SK-N-MC (cell line): ENCODE results near the gene LCN9.
"Not testable (repeated sequence)": the region's sequence is repeated elsewhere in the genome, so short reads cannot be mapped to it uniquely, and the experiment has no call there.

Experiments used
- DNase-seq: peaks from one replicate; pipeline ENCODE4 v3.0.0-alpha.2; 2011; ENCODE audit warnings: low read depth, low spot score
- H3K27ac ChIP-seq: fragments of 200-600 bp; sonication (generic); 2 replicates; pipeline ENCODE4 v1.5.1; 2016; ENCODE audit warnings: mixed run types
- H3K36me3 ChIP-seq: fragments of 200-600 bp; sonication (generic); 2 replicates; pipeline ENCODE4 v1.6.1; 2017; ENCODE audit warnings: antibody characterized with exemption, low read length, mixed read lengths; ENCODE audit not compliant: insufficient read depth
- H3K4me3 ChIP-seq: fragments of 200-600 bp; sonication (generic); 2 replicates; pipeline ENCODE4 v1.5.1; 2016
- H3K9ac ChIP-seq: fragments of 200-600 bp; sonication (generic); 2 replicates; pipeline ENCODE4 v1.8.0; 2017; ENCODE audit warnings: mixed run types, mixed read lengths; ENCODE audit not compliant: insufficient read length
- H3K9me3 ChIP-seq: fragments of 200-600 bp; sonication (generic); 2 replicates; pipeline ENCODE4 v1.6.1; 2017; ENCODE audit warnings: low read depth, mild to moderate bottlenecking, antibody characterized with exemption, low read length, moderate library complexity, mixed read lengths
- EZH2 ChIP-seq: fragments of 200-600 bp; sonication (generic); IDR thresholded peaks from one replicate; pipeline ENCODE4 v1.6.1; 2017; ENCODE audit warnings: antibody characterized with exemption
- FOXP2 ChIP-seq: optimal IDR thresholded peaks from 2 replicates; pipeline ENCODE3; 2011; ENCODE audit warnings: mild to moderate bottlenecking, moderate library complexity; ENCODE audit not compliant: insufficient read depth; ENCODE audit errors: extremely low read length, control extremely low read depth
- POLR2AphosphoS5 ChIP-seq: IDR thresholded peaks from 2 replicates; pipeline ENCODE4 v1.6.1; 2012; ENCODE audit warnings: mild to moderate bottlenecking, low read depth, low read length, borderline replicate concordance

Gene LCN9

DNA sequence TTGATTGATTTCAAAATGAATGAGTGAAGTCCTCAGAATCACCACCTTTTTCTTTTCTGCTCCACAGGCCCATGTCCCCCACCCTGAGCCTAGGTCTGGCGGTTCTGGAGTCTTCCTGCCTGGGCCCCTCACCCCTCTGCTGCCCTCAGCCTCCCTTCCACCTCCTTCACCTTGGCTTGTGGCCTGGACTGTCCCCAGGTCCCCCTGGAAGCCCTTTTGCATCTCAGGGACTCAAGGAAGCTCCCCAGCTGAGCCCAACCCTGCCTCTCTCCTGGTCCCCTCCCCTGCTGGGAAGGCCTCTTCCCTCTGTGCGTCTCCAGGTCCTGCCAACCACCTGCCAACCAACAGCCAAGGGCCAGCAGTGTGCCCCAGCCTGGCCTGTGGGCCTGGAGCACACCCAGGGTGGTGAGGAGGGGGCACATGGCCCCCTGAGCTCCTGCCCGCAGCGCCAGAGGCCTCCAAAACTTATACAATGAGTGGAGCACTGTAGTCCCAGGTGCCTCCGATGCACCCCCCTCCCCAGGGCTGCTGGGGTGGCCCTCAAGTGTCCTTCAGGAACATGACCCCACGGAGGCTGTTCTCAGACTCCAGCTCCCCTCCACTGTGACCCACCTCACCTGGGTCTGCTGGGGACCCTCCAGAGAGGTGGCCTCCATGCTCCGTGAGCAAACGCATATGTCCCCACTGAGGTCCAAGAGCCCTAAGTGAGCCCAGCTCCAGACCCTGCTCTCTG, 44.1 kb upstream of the LCN9 start:
- no peak for DNase-seq
- Histone ChIP-seq H3K4me3 (no peak overlapping the region), H3K9me3 (no peaks in the 10 kb centered on the region), H3K27ac (no peak overlapping the region), H3K36me3 (no peaks in the 10 kb centered on the region), H3K9ac (no peak overlapping the region)
- no peak for TF ChIP-seq EZH2
- no peak for TF ChIP-seq POLR2AphosphoS5
- TF ChIP-seq FOXP2: no peak

DNA sequence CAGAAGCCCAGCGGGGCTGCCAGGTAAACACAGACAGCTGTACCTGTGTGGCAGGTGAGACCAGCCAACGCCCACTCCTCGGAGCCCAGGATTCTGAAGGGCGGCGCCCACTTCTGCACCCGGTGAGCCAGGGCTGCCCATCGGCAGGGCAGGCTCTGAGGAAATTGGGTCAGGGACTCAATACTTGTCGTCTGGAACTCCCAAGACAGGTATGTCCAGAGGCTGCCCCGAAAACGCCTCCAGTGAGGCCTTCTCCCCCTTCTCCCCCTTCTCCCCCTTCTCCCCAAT, 43.6 kb upstream of the LCN9 start:
- TF ChIP-seq FOXP2 (no peak), POLR2AphosphoS5 (no peak), EZH2 (no peak)
- Histone ChIP-seq H3K4me3 (no peak overlapping the region), H3K27ac (no peak overlapping the region), H3K9me3 (no peaks in the 10 kb centered on the region), H3K36me3 (no peaks in the 10 kb centered on the region), H3K9ac (no peak overlapping the region)
- DNase-seq: no peak

DNA sequence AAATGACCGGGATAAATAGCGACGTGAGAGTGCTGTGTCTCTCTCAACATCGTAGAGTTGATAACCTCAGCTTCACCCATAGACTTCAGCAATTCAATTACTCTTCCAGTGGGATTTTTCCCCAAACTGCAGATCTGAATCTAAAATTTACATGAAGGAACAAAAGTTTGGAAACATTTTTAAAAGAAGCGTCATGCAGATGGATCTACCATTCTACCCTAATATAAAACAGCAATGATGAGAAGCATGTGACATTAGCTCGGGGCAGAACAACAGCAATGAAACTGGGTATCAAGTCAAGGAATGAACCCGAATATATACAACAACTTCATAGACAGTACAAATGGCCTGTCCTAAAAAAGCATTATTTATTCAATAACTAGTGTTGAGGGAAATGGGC, 42.6 kb upstream of the LCN9 start:
- H3K36me3 ChIP-seq: no peaks in the 10 kb centered on the region
- no peaks in the 10 kb centered on the region for H3K9me3 ChIP-seq
- no peak overlapping the region for H3K27ac ChIP-seq
- H3K9ac ChIP-seq: no peak overlapping the region
- TF ChIP-seq EZH2 (no peak), POLR2AphosphoS5 (no peak), FOXP2 (no peak)
- no peak overlapping the region for H3K4me3 ChIP-seq
- DNase-seq: no peak

DNA sequence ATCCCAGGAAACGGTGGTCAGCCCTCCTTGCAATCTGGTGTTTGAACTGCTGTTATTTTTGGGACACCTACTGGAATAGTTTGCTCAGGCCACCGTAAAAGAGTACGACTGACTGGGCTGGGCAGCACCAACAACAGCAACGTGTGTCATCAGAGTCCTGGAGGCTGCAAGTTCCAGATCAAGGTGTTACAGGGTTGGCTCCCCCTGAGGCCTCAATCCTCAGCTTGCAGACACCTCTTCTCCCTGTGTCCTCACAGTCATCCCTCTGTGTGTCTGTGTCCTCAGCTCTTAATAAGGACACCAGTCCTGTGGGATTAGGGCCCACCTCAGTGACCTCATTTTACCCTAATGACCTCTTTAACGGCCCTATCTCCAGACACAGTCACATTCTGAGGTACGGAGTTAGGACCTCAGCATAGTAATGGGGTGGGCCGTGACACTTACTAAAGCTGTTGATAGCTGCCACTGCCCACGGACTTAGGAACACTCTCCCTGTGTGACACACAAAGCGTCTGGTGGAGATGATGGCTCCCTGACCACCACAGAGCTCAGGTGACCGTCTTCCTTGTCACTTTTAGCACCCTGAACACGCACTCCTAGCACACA, 40.6 kb upstream of the LCN9 start:
- H3K9me3 ChIP-seq: no peaks in the 10 kb centered on the region
- no peak for DNase-seq
- no peak overlapping the region for H3K4me3 ChIP-seq
- no peaks in the 10 kb centered on the region for H3K36me3 ChIP-seq
- H3K9ac ChIP-seq: no peak overlapping the region
- no peak for TF ChIP-seq POLR2AphosphoS5
- no peak for TF ChIP-seq EZH2
- no peak for TF ChIP-seq FOXP2
- no peak overlapping the region for H3K27ac ChIP-seq

DNA sequence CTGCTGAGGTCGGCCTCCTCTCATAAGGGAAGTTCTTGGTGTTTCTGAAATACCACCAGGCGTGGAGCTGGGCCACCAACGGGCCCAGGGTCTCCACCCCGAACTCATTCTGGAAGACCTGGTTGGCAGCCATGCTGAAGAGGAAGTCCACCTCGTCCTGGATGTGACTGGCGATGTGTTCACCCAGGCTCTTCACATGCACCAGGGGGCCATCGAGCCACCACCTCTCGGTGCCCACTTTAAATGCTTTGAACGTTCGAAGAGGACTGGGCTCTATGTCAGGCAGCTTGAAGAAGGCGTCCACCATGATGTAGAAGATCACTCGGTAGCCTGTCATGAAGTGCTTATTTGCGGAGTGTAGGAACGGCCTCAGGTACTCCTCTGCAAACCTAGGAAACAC, 38.8 kb upstream of the LCN9 start:
- H3K36me3 ChIP-seq: no peaks in the 10 kb centered on the region
- no peak overlapping the region for H3K4me3 ChIP-seq
- no peak overlapping the region for H3K27ac ChIP-seq
- no peak for DNase-seq
- no peak for TF ChIP-seq POLR2AphosphoS5
- no peak for TF ChIP-seq FOXP2
- TF ChIP-seq EZH2: no peak
- H3K9ac ChIP-seq: no peak overlapping the region
- no peaks in the 10 kb centered on the region for H3K9me3 ChIP-seq

DNA sequence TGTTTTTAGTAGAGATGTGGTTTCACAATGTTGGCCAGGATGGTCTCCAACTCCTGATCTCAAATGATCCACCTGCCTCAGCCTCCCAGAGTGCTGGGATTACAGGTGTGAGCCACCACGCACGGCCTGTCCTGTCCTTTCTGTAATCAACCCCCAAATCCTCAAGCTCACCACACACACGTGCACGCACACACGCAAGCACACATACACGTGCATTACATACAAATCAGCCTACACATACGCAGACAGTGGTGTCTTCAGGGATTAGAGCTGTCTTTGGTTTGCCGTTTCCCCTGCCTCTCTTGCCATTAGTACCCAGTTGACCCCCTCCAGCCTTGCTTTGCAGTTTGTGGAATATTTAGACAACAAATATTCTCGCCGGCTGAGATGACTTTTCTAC, 30.3 kb upstream of the LCN9 start:
- no peak for DNase-seq
- no peak overlapping the region for H3K27ac ChIP-seq
- H3K9ac ChIP-seq: no peak overlapping the region
- TF ChIP-seq FOXP2 (no peak), POLR2AphosphoS5 (no peak), EZH2 (no peak)
- H3K36me3 ChIP-seq: no peaks in the 10 kb centered on the region
- no peak overlapping the region for H3K4me3 ChIP-seq
- no peaks in the 10 kb centered on the region for H3K9me3 ChIP-seq

DNA sequence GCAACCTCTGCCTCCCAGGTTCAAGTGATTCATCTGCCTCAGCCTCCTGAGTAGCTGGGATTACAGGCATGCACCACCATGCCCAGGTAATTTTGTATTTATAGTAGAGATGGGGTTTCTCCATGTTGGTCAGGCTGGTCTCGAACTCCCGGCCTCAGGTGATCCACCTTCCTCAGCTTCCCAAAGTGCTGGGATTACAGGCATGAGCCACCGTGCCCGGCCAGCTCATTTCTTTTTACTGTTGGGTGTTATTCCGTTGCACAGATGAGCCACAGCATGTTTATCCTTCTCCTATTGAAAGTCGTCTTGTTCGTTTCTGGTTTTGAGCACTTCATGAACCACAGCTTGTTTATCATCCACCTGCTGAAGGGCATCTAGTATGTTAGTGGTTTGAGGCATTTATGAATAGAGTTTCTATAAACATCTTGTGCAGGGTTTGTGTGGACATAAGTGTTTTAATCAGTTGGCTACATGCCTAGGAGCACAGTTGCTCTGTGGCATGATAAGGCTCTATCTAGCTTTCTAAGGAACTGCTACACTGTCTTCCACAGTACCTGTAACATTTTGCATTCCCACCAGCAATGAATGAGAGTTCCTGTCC, 26.1 kb upstream of the LCN9 start:
- H3K9ac ChIP-seq: not testable (repeated sequence)

DNA sequence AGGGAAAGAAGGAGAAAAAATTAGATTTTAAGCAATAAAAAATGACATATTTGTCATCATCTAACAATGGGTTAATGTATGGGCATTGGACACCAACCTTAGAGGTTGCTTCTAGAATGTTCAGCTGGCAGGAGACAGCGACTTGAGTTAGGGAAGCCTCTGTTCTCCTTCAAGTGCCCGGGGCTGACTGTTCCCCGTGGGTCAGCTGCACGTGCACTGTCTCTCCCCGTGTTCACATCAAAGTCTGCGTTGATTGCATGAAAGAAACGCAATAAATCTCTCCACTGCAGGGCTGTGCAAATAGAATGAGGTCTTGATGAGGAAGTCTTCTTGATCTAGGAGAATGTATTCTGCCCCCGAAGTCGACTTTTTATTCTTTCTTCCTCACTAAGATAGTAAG, 23.9 kb upstream of the LCN9 start, which contains the start of gene GLT6D1:
Gene GLT6D1, minus strand, starts transcription at position 345 of the 400 bp plus-strand sequence. CDS start 353 bp downstream, outside the sequence.
- Histone ChIP-seq H3K9me3 (no peaks in the 10 kb centered on the region), H3K36me3 (no peaks in the 10 kb centered on the region), H3K27ac (no peak within 1 kb of the TSS), H3K4me3 (no peak within 1 kb of the TSS), H3K9ac (no peak within 1 kb of the TSS)
- no peak for DNase-seq
- TF ChIP-seq FOXP2 (no peak), EZH2 (no peak), POLR2AphosphoS5 (no peak)

More for the DNA sequence above, 26.1 kb upstream of the LCN9 start:
- not testable (repeated sequence) for H3K36me3 ChIP-seq, DNase-seq, H3K4me3 ChIP-seq, H3K27ac ChIP-seq, H3K9me3 ChIP-seq
